ENCODE results near the gene SIRT4.
"Not testable (repeated sequence)": the region's sequence is repeated elsewhere in the genome, so short reads cannot be mapped to it uniquely, and the experiment has no call there.

SIRT4 gene

DNA sequence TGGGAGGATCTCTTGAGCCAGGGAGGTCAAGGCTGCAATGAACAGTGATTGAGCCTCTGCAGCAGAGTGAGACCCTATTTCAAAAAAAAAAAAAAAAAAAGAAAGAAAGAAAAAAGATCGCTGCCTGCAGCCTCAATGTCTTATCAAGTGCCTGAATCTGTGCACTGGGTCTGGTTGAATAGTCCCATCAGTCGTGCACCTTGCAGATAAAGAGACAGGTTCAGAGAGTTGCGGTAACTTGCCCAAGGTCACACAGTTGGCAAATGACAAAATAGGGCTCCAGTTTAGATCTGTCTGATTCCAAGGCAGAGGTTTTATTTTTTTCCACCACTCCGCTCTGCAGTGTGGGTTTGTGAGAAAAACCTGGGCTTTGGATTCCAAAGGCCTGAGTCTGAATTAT is 26.1 kb downstream of the SIRT4 start:
- TF ChIP-seq, protein P1, sequence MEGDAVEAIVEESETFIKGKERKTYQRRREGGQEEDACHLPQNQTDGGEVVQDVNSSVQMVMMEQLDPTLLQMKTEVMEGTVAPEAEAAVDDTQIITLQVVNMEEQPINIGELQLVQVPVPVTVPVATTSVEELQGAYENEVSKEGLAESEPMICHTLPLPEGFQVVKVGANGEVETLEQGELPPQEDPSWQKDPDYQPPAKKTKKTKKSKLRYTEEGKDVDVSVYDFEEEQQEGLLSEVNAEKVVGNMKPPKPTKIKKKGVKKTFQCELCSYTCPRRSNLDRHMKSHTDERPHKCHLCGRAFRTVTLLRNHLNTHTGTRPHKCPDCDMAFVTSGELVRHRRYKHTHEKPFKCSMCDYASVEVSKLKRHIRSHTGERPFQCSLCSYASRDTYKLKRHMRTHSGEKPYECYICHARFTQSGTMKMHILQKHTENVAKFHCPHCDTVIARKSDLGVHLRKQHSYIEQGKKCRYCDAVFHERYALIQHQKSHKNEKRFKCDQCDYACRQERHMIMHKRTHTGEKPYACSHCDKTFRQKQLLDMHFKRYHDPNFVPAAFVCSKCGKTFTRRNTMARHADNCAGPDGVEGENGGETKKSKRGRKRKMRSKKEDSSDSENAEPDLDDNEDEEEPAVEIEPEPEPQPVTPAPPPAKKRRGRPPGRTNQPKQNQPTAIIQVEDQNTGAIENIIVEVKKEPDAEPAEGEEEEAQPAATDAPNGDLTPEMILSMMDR (IDR thresholded peaks at IDR 0.05; ENCODE audit: insufficient read depth, missing control alignments) = no peak
- DNase-seq (ENCODE audit: insufficient read length, low spot score) = no peak
- no peak for FAIRE-seq

DNA sequence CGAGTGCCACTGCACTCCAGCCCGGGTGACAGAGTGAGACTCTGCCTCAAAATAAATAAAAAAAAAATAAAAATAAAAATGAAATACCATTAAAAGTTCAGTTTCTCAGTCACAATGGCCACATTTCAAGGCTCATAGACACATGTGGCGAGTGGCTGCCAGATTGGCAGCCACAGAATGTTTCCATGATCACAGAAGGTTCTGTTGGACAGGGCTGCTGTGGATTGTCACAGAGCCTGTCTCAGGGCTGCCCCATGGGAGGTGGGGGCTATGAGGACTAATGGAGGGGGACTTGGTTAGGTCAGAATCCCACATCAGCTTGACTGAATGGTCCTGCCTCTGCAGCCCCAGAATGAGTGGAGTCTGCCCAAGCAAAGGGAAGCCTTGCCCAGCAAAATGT is 29.3 kb downstream of the SIRT4 start:
- FAIRE-seq (no peak), DNase-seq (ENCODE audit: insufficient read length, low spot score) (no peak)
- TF ChIP-seq, protein P1 (IDR thresholded peaks at IDR 0.05; ENCODE audit: insufficient read depth, missing control alignments) = no peak

DNA sequence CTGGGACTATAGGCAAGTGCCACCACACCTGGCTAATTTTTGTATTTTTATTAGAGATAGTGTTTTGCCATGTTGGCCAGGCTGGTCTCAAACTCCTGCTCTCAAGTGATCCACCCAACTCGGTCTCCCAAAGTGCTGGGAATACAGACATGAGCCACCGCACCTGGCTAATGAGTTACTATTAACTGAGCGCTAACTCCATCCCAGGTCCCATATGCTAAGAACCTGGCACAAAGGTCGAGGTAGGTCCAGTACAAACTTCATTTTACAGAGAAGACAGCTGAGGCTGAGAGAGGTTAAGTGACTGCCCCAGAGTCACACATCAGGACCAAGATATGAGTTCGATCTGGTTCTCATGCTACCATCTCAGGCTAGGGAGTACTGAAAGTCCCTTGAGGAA is 29.9 kb downstream of the SIRT4 start:
- FAIRE-seq (no peak), DNase-seq (ENCODE audit: insufficient read length, low spot score) (no peak)
- TF ChIP-seq, protein P1 (IDR thresholded peaks at IDR 0.05; ENCODE audit: insufficient read depth, missing control alignments) = no peak

DNA sequence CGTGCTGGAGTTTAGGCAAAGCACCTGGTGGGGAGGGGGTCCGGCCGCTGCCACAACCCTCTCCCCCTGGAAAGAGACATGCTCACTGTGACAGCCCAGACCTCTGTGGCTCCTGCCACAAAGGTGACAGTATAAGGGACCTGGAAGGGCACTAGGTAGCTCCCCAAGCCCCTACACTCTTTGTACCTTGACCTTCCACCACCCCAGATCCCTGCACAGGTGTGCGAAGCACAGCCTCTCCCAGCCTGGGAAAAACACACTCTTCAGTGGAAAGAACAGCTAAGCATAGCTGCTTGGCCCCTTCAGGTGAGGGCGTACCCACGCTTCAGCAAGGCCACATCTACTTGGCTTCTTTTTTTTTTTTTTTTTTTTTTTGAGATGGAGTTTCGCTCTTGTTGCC is 30.4 kb downstream of the SIRT4 start:
- TF ChIP-seq, protein P1 (IDR thresholded peaks at IDR 0.05; ENCODE audit: insufficient read depth, missing control alignments) = no peak
- FAIRE-seq (no peak), DNase-seq (ENCODE audit: insufficient read length, low spot score) (no peak)

DNA sequence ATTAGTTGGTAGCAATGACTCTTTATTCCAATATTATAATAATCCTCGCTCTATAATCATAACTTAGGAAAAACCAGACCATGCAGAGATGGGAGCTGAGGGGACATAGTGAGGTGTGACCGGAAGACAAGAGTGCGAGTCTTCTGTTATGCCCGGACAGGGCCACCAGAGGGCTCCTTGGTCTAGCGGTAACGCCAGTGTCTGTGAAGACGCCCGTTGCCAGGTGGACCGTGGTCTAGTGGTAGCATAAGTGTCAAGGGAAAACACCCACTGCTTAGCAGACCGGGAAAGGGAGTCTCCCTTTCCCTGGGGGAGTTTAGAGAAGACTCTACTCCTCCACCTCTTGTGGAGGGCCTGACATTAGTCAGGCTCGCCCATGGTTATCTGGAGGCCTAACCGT is 33.3 kb downstream of the SIRT4 start:
- not testable (repeated sequence) for DNase-seq (ENCODE audit: insufficient read length, low spot score); FAIRE-seq
- TF ChIP-seq, protein P1 (IDR thresholded peaks at IDR 0.05; ENCODE audit: insufficient read depth, missing control alignments) = peak; percentile 38

DNA sequence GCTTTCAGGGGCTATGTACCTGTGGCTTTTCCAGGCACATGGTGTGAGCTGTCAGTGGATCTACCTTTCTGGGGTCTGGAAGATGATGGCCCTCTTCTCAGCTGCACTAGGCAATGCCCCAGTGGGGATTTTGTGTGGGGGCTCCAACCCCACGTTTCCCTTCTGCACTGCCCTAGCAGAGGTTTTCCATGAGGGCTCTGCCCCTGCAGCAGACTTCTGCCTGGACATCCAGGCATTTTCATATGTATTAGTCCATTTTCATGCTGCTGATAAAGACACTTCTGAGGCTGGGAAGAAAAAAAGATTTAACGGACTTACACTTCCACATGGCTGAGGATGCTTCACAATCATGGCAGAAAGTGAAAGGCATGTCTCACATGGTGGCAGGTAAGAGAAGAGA is 34.3 kb downstream of the SIRT4 start:
- not testable (repeated sequence) for DNase-seq (ENCODE audit: insufficient read length, low spot score); FAIRE-seq

DNA sequence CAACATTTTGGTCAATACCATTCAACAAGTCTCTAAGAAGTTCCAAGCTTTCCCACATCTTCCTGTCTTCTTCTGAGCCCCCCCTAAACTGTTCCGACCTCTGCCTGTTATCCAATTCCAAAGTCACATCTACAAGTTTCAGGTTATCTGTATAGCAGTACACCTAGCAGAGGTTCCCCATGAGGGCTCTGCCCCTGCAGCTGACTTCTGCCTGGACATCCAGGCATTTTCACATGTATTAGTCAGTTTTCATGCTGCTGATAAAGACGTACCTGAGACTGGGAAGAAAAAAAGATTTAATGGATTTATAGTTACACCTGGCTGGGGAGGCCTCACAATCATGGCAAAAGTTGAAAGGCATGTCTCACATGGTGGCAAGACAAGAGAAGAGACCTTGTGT is 35.6 kb downstream of the SIRT4 start:
- FAIRE-seq = no peak

More for the DNA sequence above, 35.6 kb downstream of the SIRT4 start:
- no peak for DNase-seq (ENCODE audit: insufficient read length, low spot score)
- TF ChIP-seq, protein P1 (IDR thresholded peaks at IDR 0.05; ENCODE audit: insufficient read depth, missing control alignments) = no peak

Measured in D721Med (cell line).